Transverse colon (tissue), 4 donors: ENCODE data around the gene NUP214. TPM values are rescaled to one million over a fixed set of nuclear protein-coding genes. Genes with fewer than 3 reads are reported as not detected.
A peak's percentile ranks its signal among the peaks of the same experiment; 100 is the strongest.

Experiments
- DNase-seq: peaks from one replicate; pipeline ENCODE4 v3.0.0-alpha.2; 2019
- H3K27ac ChIP-seq, 4 donors: fragments of 200-600 bp; sonication (generic); 2 replicates each; pipeline ENCODE4 v1.5.1; 2016 to 2018; ENCODE audit warnings: inconsistent platforms in 4 of 4
- H3K27me3 ChIP-seq: fragments of 200-600 bp; sonication (generic); 2 replicates; pipeline ENCODE4 v1.5.1; 2017; ENCODE audit warnings: inconsistent platforms
- H3K36me3 ChIP-seq, 4 donors: fragments of 200-600 bp; sonication (generic); 2 replicates each; pipeline ENCODE4 v1.5.1; 2017 to 2019; ENCODE audit warnings: inconsistent platforms in 4 of 4
- H3K4me1 ChIP-seq, 4 donors: fragments of 200-600 bp; sonication (generic); 2 replicates each; pipeline ENCODE4 v1.5.1; 2017 to 2020; ENCODE audit warnings: inconsistent platforms in 4 of 4
- H3K4me3 ChIP-seq, 4 donors: fragments of 200-600 bp; sonication (generic); 1 replicate in 1 of 4; 2 replicates in 3 of 4; pipeline versions ENCODE4 v1.5.1 to v1.6.1; 2017 to 2019; ENCODE audit warnings: inconsistent platforms in 4 of 4
- H3K9me3 ChIP-seq, 2 donors: fragments of 200-600 bp; sonication (generic); 2 replicates each; pipeline ENCODE4 v1.5.1; 2017 to 2019; ENCODE audit warnings: inconsistent platforms in 2 of 2
- CTCF ChIP-seq, 5 experiments: fragments of 200-600 bp in 3 of 5; fragments of 450-650 bp in 2 of 5; sonication (generic) in 3 of 5; IDR thresholded peaks; 1 replicate in 2 of 5; 2 replicates in 3 of 5; pipeline ENCODE4 v1.5.1; 2016 to 2017; ENCODE audit warnings: antibody characterized with exemption in 5 of 5, inconsistent platforms in 3 of 5, mild to moderate bottlenecking in 2 of 5, moderate library complexity in 1 of 5
- EP300 ChIP-seq: sonication (generic); formaldehyde crosslinking; IDR thresholded peaks from one replicate; pipeline ENCODE4 v1.6.1; 2017; ENCODE audit warnings: antibody characterized with exemption, low read depth
- POLR2A ChIP-seq: fragments of 450-650 bp; IDR thresholded peaks from one replicate; pipeline ENCODE4 v1.6.1; 2016; ENCODE audit warnings: antibody characterized with exemption, mild to moderate bottlenecking, moderate library complexity
- POLR2AphosphoS5 ChIP-seq, 3 donors: sonication (generic); formaldehyde crosslinking; IDR thresholded peaks; one replicate each; pipeline ENCODE4 v1.6.1; 2016; ENCODE audit warnings: antibody characterized with exemption in 3 of 3
- WGBS, 2 donors: methylation state at CpG; one replicate each; pipeline ENCODE4 v1.1.5; 2018; ENCODE audit warnings: low coverage in 1 of 2; 5-methylcytosine and 5-hydroxymethylcytosine counted together
- in situ Hi-C, 4 donors: fragments of 200-750 bp; cut with MboI; loops; one replicate each; pipeline versions ENCODE4 v1.15.0 to v1.15.1; 2017; ENCODE audit warnings: low sequenced_read_pairs in 3 of 4, low pct_ligation_motif_present in 1 of 4, low pct_unique_long_range_greater_than_20kb in 1 of 4
- intact Hi-C: fragments of 100-400 bp; cut with DNase I; formaldehyde crosslinking; loops from one replicate; pipeline ENCODE4 v1.15.1; 2023; ENCODE audit warnings: low total_unique reads
- total RNA-seq, 4 donors: library from RNA; depleted of rRNA; stranded (reverse); fragments of >200 nt; gene quantifications; one replicate each; pipeline ENCODE4 v1.1.0, GENCODE V29; 2016

Gene NUP214
- total RNA-seq, 4 donors from 2014 or later = 48.3 to 152 (median 85.9) TPM

DNA sequence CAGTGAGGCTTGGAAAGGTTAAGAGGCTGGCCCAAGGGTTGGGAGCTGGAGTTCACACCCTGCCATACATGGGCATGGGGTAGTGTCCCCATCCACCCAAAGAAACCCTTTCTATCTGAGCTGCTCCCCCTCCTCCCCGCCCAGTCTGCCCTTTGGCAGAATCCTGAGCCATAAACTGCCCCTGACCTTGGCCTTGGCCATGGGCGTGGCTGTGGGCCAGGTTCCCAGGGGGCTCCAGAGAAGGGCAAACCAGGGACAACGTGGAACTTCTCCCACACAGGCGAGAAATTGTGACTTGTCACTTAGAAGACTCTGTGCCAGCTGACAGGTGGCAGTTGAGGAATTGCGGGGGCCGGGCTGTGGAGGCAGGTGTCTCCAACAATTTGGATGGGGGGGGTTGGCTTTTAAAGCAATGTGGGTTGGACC is 146.1 kb downstream of the NUP214 start:
- intact Hi-C loops = no loop called here
- H3K9me3 ChIP-seq = no peaks in the 10 kb centered on the region
- peak overlapping the region; percentile 70 to 84 (median 80) for H3K27ac ChIP-seq
- H3K4me3 ChIP-seq = no peak overlapping the region
- 41% methylated on average over 6 of the region's 6 CpGs; no CpG with 5 or more reads in 1 of the 2 donors for WGBS, 2 donors
- peaks cover 23% of the 10 kb centered on the region for H3K27me3 ChIP-seq
- in situ Hi-C loops = no loop called here
- H3K4me1 ChIP-seq = peaks cover 0 to 26% (median 6%) of the 10 kb centered on the region in 4 donors
- no peaks in the 10 kb centered on the region for H3K36me3 ChIP-seq
- DNase-seq = no peak
- TF ChIP-seq POLR2A = no peak
- no peak for TF ChIP-seq CTCF (IDR thresholded peaks at IDR 0.05)
- TF ChIP-seq POLR2AphosphoS5 (IDR thresholded peaks at IDR 0.05) = no peak
- TF ChIP-seq EP300 = no peak

GRCh38 chr9:131272212-131272611 is 146.8 kb downstream of the NUP214 start:
- Histone ChIP-seq H3K27ac (peak overlapping the region; percentile 76 to 84 (median 82)), H3K36me3 (no peaks in the 10 kb centered on the region), H3K4me1 (peaks cover 3 to 26% (median 7%) of the 10 kb centered on the region in 4 donors), H3K9me3 (no peaks in the 10 kb centered on the region), H3K27me3 (peaks cover 28% of the 10 kb centered on the region), H3K4me3 (no peak overlapping the region)
- TF ChIP-seq POLR2A = no peak
- TF ChIP-seq CTCF (IDR thresholded peaks at IDR 0.05) = no peak
- TF ChIP-seq EP300 = no peak
- no peak for TF ChIP-seq POLR2AphosphoS5 (IDR thresholded peaks at IDR 0.05)
- in situ Hi-C loops (no loop called here), intact Hi-C loops (no loop called here)
- DNase-seq = no peak
- 75% methylated on average over 3 of the region's 3 CpGs; no CpG with 5 or more reads in 1 of the 2 donors for WGBS, 2 donors

- TF ChIP-seq POLR2A (no peak), POLR2AphosphoS5 (IDR thresholded peaks at IDR 0.05) (no peak), EP300 (no peak), CTCF (IDR thresholded peaks at IDR 0.05) (no peak)
- WGBS, 2 donors = 68% methylated on average over 19 of the region's 22 CpGs; no CpG with 5 or more reads in 1 of the 2 donors
- Histone ChIP-seq H3K27ac (peak overlapping the region; percentile 76 to 84 (median 82)), H3K36me3 (no peaks in the 10 kb centered on the region), H3K27me3 (peaks cover 30% of the 10 kb centered on the region), H3K4me1 (peaks cover 5 to 27% (median 11%) of the 10 kb centered on the region in 4 donors), H3K9me3 (no peaks in the 10 kb centered on the region), H3K4me3 (peak overlapping the region in 3 of 4 donors; percentile 72 to 79 (median 74))
- in situ Hi-C loops = no loop called here
- peak; percentile 32 for DNase-seq
- intact Hi-C loops = no loop called here
Measured at GRCh38 chr9:131273146-131273855, 147.9 kb downstream of the NUP214 start.

DNA sequence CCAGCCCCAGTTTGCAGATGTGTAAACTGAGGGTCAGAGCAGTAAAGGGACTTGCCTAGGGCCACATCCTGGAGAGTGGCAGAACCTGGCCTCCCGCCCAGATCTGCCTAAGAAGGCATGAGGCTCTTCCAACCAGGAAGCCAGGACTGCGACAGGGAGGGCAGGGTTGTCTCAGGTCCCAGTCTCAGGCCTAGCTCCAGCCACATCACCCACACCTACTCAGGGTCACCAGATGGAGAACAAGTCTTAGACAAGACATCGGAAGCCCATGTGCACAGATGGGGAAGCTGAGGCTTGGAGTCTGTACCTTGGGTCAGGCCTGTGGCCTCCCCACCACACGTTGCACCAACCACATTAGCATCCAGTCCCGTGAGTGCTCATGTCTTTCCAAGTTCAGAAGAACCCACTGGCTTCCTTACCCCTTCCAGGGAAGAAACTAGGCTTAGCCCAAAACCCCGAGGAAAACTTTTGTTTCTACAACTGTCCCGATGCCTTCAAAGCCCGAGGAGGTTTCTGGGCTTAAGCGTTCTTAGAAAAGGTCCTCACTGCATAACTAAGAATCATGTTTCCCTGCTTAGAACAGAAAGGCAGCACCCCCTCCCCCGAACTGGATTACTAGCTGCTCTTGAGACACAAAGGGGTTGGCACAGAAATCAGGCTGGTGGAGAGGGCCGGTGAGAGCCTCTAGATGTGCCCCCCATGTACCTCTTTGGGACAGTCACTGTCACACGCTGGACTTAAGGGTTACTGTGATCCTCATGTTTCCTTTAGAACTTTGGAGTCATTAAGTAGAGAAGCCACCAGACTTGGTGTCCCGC is 148.7 kb downstream of the NUP214 start:
- H3K9me3 ChIP-seq = no peaks in the 10 kb centered on the region
- intact Hi-C loops (no loop called here), in situ Hi-C loops (no loop called here)
- TF ChIP-seq POLR2A (no peak), POLR2AphosphoS5 (IDR thresholded peaks at IDR 0.05) (no peak), CTCF (IDR thresholded peaks at IDR 0.05) (no peak), EP300 (no peak)
- peak overlapping the region; percentile 76 to 84 (median 82) for H3K27ac ChIP-seq
- peak overlapping the region in 3 of 4 donors; percentile 72 to 79 (median 74) for H3K4me3 ChIP-seq
- no peaks in the 10 kb centered on the region for H3K36me3 ChIP-seq
- H3K4me1 ChIP-seq = peaks cover 5 to 28% (median 12%) of the 10 kb centered on the region in 4 donors
- peaks cover 30% of the 10 kb centered on the region for H3K27me3 ChIP-seq
- WGBS, 2 donors = 50 to 60% methylated on average over 1 to 13 of the region's 13 CpGs
- no peak for DNase-seq
